Caco-2 (cell line): ENCODE measurements around the gene PUSL1. TPM values are rescaled to one million over a fixed set of nuclear protein-coding genes. Genes with fewer than 3 reads are reported as not detected.

ENCODE experiments used
- BruUV-seq: library from RNA; stranded (reverse); fragments of 400-500 nt; replicated peaks from 2 replicates; lab custom pipeline; 2021; lab: Mats Ljungman, UMichigan
- CTCF ChIA-PET: fragments of 300-600 bp; sonication (Branson Sonifier 250); formaldehyde crosslinking; loops from one replicate; lab custom pipeline; 2022; ENCODE audit warnings: antibody characterized with exemption; lab: Charles Lee
- POLR2A ChIA-PET: fragments of 300-600 bp; sonication (Branson Sonifier 250); formaldehyde crosslinking; loops from one replicate; lab custom pipeline; 2022; ENCODE audit warnings: antibody characterized with exemption; lab: Charles Lee
- DNase-seq, 2 experiments: peaks; one replicate each; pipeline versions ENCODE4 v3.0.0 to v3.0.0-alpha.2; 2020 to 2022
- H3K27me3 ChIP-seq: replicated peaks from 2 replicates; pipeline ENCODE4 v1.6.0; 2011; ENCODE audit warnings: low read length; ENCODE audit not compliant: control insufficient read depth, insufficient read depth
- H3K36me3 ChIP-seq: 2 replicates; pipeline ENCODE4 v1.5.1; 2011; ENCODE audit warnings: low read length; ENCODE audit not compliant: control insufficient read depth, insufficient read depth
- H3K4me1 ChIP-seq: fragments of 250-450 bp; sonication (Bioruptor Pico); 2 replicates; pipeline ENCODE4 v1.5.1; 2020; ENCODE audit warnings: mild to moderate bottlenecking
- H3K4me3 ChIP-seq: 2 replicates; pipeline ENCODE4 v1.5.1; 2011; ENCODE audit warnings: low read depth, mild to moderate bottlenecking, control low read depth, low read length
- H3K9me3 ChIP-seq: fragments of 250-450 bp; sonication (Bioruptor Pico); 2 replicates; pipeline ENCODE4 v1.5.1; 2020; ENCODE audit warnings: mild to moderate bottlenecking, moderate library complexity
- H3K27ac Mint-ChIP-seq: one replicate; pipeline ENCODE4 v1.8.0; 2022; ENCODE audit warnings: mixed read lengths; ENCODE audit not compliant: unreplicated experiment
- H3K27me3 Mint-ChIP-seq: one replicate; pipeline ENCODE4 v1.8.0; 2022; ENCODE audit warnings: mixed read lengths; ENCODE audit not compliant: insufficient read depth, unreplicated experiment
- H3K36me3 Mint-ChIP-seq: one replicate; pipeline ENCODE4 v1.8.0; 2022; ENCODE audit warnings: mild to moderate bottlenecking, mixed read lengths; ENCODE audit not compliant: insufficient read depth, unreplicated experiment
- H3K4me1 Mint-ChIP-seq: one replicate; pipeline ENCODE4 v1.8.0; 2022; ENCODE audit warnings: low read depth, mixed read lengths; ENCODE audit not compliant: unreplicated experiment
- H3K4me3 Mint-ChIP-seq: one replicate; pipeline ENCODE4 v1.8.0; 2022; ENCODE audit warnings: mild to moderate bottlenecking, moderate library complexity, mixed read lengths; ENCODE audit not compliant: unreplicated experiment
- H3K9me3 Mint-ChIP-seq: one replicate; pipeline ENCODE4 v1.8.0; 2022; ENCODE audit warnings: mixed read lengths; ENCODE audit not compliant: unreplicated experiment
- CTCF ChIP-seq, 2 experiments: fragments of 200-600 bp in 1 of 2; IDR thresholded peaks; 1 replicate in 1 of 2; 2 replicates in 1 of 2; pipeline versions ENCODE4 v1.5.1 to v1.8.0; 2011 to 2022; ENCODE audit warnings: antibody characterized with exemption in 1 of 2, control low read depth in 1 of 2, inconsistent platforms in 1 of 2, low read depth in 1 of 2, low read length in 1 of 2, mild to moderate bottlenecking in 1 of 2, moderate library complexity in 1 of 2; ENCODE audit not compliant: insufficient read depth in 1 of 2, severe bottlenecking in 1 of 2, unreplicated experiment in 1 of 2
- intact Hi-C: fragments of 100-400 bp; cut with micrococcal nuclease; formaldehyde crosslinking; loops from one replicate; pipeline ENCODE4 v1.10.0; 2022; ENCODE audit not compliant: unreplicated experiment
- total RNA-seq: library from RNA; stranded (reverse); gene quantifications from 2 replicates; pipeline ENCODE4 v1.2.3, GENCODE V29; 2022

The PUSL1 gene
- total RNA-seq, 1 experiment from 2014 or later, result 43.8 TPM

- Histone ChIP-seq H3K36me3 (no peaks in the 10 kb centered on the region; the same call in none of the 2 replicates), H3K4me1 (peaks cover 14% of the 10 kb centered on the region), H3K27me3 (no peaks in the 10 kb centered on the region), H3K4me3 (no peak overlapping the region), H3K9me3 (no peaks in the 10 kb centered on the region)
- Mint-ChIP-seq H3K27me3 (no peaks in the 10 kb centered on the region), H3K9me3 (no peaks in the 10 kb centered on the region), H3K4me1 (no peaks in the 10 kb centered on the region), H3K36me3 (peaks cover 13% of the 10 kb centered on the region), H3K27ac (no peak overlapping the region), H3K4me3 (no peak overlapping the region)
- no TSS peak for BruUV-seq
- ChIA-PET POLR2A (no interaction called here), CTCF (no interaction called here)
- intact Hi-C loops, result loop anchor here (10.0 kb wide), 1 partner anchor 159 kb away; no protein-coding TSS in a partner anchor
- no peak for TF ChIP-seq CTCF (IDR thresholded peaks at IDR 0.05; ENCODE audit: insufficient read depth in 1 of 2, low read depth in 1 of 2, low read length in 1 of 2, severe bottlenecking in 1 of 2, unreplicated experiment in 1 of 2)
- DNase-seq, result no peak
Measured at GRCh38 chr1:1345860-1346500, 37.6 kb downstream of the PUSL1 start.

- BruUV-seq, result no TSS peak
- intact Hi-C loops, result loop anchor here (10.0 kb wide), 1 partner anchor 158 kb away; no protein-coding TSS in a partner anchor
- Mint-ChIP-seq H3K27ac (no peak overlapping the region), H3K9me3 (no peaks in the 10 kb centered on the region), H3K4me3 (no peak overlapping the region), H3K36me3 (peaks cover 8% of the 10 kb centered on the region), H3K27me3 (no peaks in the 10 kb centered on the region), H3K4me1 (no peaks in the 10 kb centered on the region)
- no peaks in the 10 kb centered on the region; the same call in 1 of the 2 replicates for H3K36me3 ChIP-seq
- CTCF ChIA-PET, result no interaction called here
- H3K4me1 ChIP-seq, result peaks cover 14% of the 10 kb centered on the region
- POLR2A ChIA-PET, result no interaction called here
- DNase-seq, result no peak
- H3K4me3 ChIP-seq, result no peak overlapping the region
- H3K27me3 ChIP-seq, result no peaks in the 10 kb centered on the region
- no peaks in the 10 kb centered on the region for H3K9me3 ChIP-seq
- no peak for TF ChIP-seq CTCF (IDR thresholded peaks at IDR 0.05; ENCODE audit: insufficient read depth in 1 of 2, low read depth in 1 of 2, low read length in 1 of 2, severe bottlenecking in 1 of 2, unreplicated experiment in 1 of 2)
Measured at GRCh38 chr1:1346501-1346890, 38.1 kb downstream of the PUSL1 start.

GRCh38 chr1:1347026-1347595 lies 38.7 kb downstream of the PUSL1 start:
- DNase-seq, result no peak
- TF ChIP-seq CTCF (IDR thresholded peaks at IDR 0.05; ENCODE audit: insufficient read depth in 1 of 2, low read depth in 1 of 2, low read length in 1 of 2, severe bottlenecking in 1 of 2, unreplicated experiment in 1 of 2), result no peak
- Histone ChIP-seq H3K9me3 (no peaks in the 10 kb centered on the region), H3K4me3 (no peak overlapping the region), H3K4me1 (peaks cover 14% of the 10 kb centered on the region), H3K36me3 (no peaks in the 10 kb centered on the region; the same call in 1 of the 2 replicates), H3K27me3 (no peaks in the 10 kb centered on the region)
- H3K4me3 Mint-ChIP-seq, result no peak overlapping the region
- no peaks in the 10 kb centered on the region for H3K4me1 Mint-ChIP-seq
- peaks cover 10% of the 10 kb centered on the region for H3K36me3 Mint-ChIP-seq
- no peaks in the 10 kb centered on the region for H3K9me3 Mint-ChIP-seq
- H3K27ac Mint-ChIP-seq, result no peak overlapping the region
- no peaks in the 10 kb centered on the region for H3K27me3 Mint-ChIP-seq
- ChIA-PET POLR2A (no interaction called here), CTCF (no interaction called here)
- BruUV-seq, result TSS peak; percentile 56
- intact Hi-C loops, result loop anchor here (10.0 kb wide), 1 partner anchor 158 kb away; no protein-coding TSS in a partner anchor
